IMR-90 (cell line): ENCODE data around the gene SARDH. TPM values are rescaled to one million over a fixed set of nuclear protein-coding genes. Genes with fewer than 3 reads are reported as not detected.

ENCODE experiments used
- ATAC-seq: fragments of 200-7000 bp; cut with Tn5 transposase; 2 replicates; pipeline ENCODE4 v1.9.1; 2020; ENCODE audit warnings: low read depth, mild to moderate bottlenecking, moderate library complexity
- BruUV-seq: library from RNA; stranded (reverse); fragments of 400-500 nt; replicated peaks from 2 replicates; lab custom pipeline; 2021; lab: Mats Ljungman, UMichigan
- CTCF ChIA-PET: fragments of 300-600 bp; formaldehyde crosslinking; extraction: SDS; loops from one replicate; lab custom pipeline; 2021; ENCODE audit warnings: antibody characterized with exemption; lab: Yijun Ruan, JAX
- POLR2A ChIA-PET: fragments of 300-600 bp; sonication (Branson Sonifier 250); formaldehyde crosslinking; loops from one replicate; lab custom pipeline; 2022; ENCODE audit warnings: antibody characterized with exemption; ENCODE audit not compliant: unreplicated experiment; lab: Charles Lee
- DNase-seq: peaks from one replicate; pipeline ENCODE4 v3.0.0; 2013
- H2AFZ ChIP-seq: replicated peaks from 2 replicates; pipeline ENCODE3; 2013; ENCODE audit warnings: low read length, mild to moderate bottlenecking; ENCODE audit not compliant: poor library complexity
- H2AK5ac ChIP-seq: 2 replicates; pipeline ENCODE4 v1.6.1; 2013; ENCODE audit warnings: low read depth, low read length, inconsistent platforms
- H2AK9ac ChIP-seq: replicated peaks from 2 replicates; pipeline ENCODE3; 2013; ENCODE audit warnings: mild to moderate bottlenecking, low read depth, low read length, moderate library complexity; ENCODE audit not compliant: poor library complexity
- H2BK120ac ChIP-seq: 2 replicates; pipeline ENCODE4 v1.6.1; 2013; ENCODE audit warnings: low read depth, low read length, inconsistent platforms
- H2BK15ac ChIP-seq: 3 replicates; pipeline ENCODE4 v1.6.1; 2013; ENCODE audit warnings: low read depth, low read length, inconsistent platforms
- H2BK20ac ChIP-seq: 2 replicates; pipeline ENCODE4 v1.6.1; 2013; ENCODE audit warnings: low read depth, mild to moderate bottlenecking, inconsistent platforms, low read length, moderate library complexity
- H2BK5ac ChIP-seq: 2 replicates; pipeline ENCODE4 v1.6.1; 2013; ENCODE audit warnings: mild to moderate bottlenecking, low read depth, low read length, inconsistent platforms; ENCODE audit not compliant: poor library complexity, severe bottlenecking
- H3K14ac ChIP-seq: replicated peaks from 2 replicates; pipeline ENCODE4 v1.6.1; 2013; ENCODE audit warnings: low read depth, low read length, inconsistent platforms
- H3K18ac ChIP-seq: 2 replicates; pipeline ENCODE4 v1.6.1; 2013; ENCODE audit warnings: low read depth, low read length, control low read depth
- H3K23ac ChIP-seq: 2 replicates; pipeline ENCODE4 v1.6.1; 2013; ENCODE audit warnings: low read depth, low read length, inconsistent platforms
- H3K27ac ChIP-seq: 2 replicates; pipeline ENCODE4 v1.5.1; 2013; ENCODE audit warnings: mild to moderate bottlenecking, control low read depth, low read length; ENCODE audit not compliant: insufficient read depth
- H3K27me3 ChIP-seq: 2 replicates; pipeline ENCODE4 v1.6.1; 2013; ENCODE audit warnings: low read length; ENCODE audit not compliant: control insufficient read depth, insufficient read depth
- H3K36me3 ChIP-seq: 2 replicates; pipeline ENCODE4 v1.6.1; 2013; ENCODE audit warnings: low read length, mixed read lengths; ENCODE audit not compliant: control insufficient read depth, insufficient read depth
- H3K4ac ChIP-seq: 2 replicates; pipeline ENCODE4 v1.6.1; 2013; ENCODE audit warnings: low read depth, low read length, inconsistent platforms
- H3K4me1 ChIP-seq: 2 replicates; pipeline ENCODE4 v1.6.1; 2013; ENCODE audit warnings: low read length, mixed read lengths; ENCODE audit not compliant: control insufficient read depth, insufficient read depth
- H3K4me2 ChIP-seq: 2 replicates; pipeline ENCODE4 v1.6.1; 2013; ENCODE audit warnings: low read depth, mild to moderate bottlenecking, control low read depth, low read length, moderate library complexity
- H3K4me3 ChIP-seq: 2 replicates; pipeline ENCODE4 v1.5.1; 2013; ENCODE audit warnings: low read depth, mild to moderate bottlenecking, control low read depth, low read length, moderate library complexity; ENCODE audit not compliant: insufficient read depth
- H3K56ac ChIP-seq: 2 replicates; pipeline ENCODE4 v1.6.1; 2013; ENCODE audit warnings: low read length, inconsistent platforms; ENCODE audit not compliant: insufficient read depth; ENCODE audit errors: extremely low read depth
- H3K79me1 ChIP-seq, 2 experiments: 2 replicates each; pipeline ENCODE4 v1.6.1; 2013; ENCODE audit warnings: low read length in 2 of 2, inconsistent platforms in 1 of 2, low read depth in 1 of 2
- H3K9ac ChIP-seq: 2 replicates; pipeline ENCODE4 v1.6.1; 2013; ENCODE audit warnings: low read depth, low read length, control low read depth
- H3K9me1 ChIP-seq: 2 replicates; pipeline ENCODE4 v1.6.1; 2013; ENCODE audit warnings: low read length, inconsistent platforms; ENCODE audit not compliant: insufficient read depth
- H3K9me3 ChIP-seq: 2 replicates; pipeline ENCODE4 v1.6.1; 2013; ENCODE audit warnings: low read length; ENCODE audit not compliant: control insufficient read depth, insufficient read depth
- H4K20me1 ChIP-seq: 2 replicates; pipeline ENCODE4 v1.6.1; 2013; ENCODE audit warnings: low read length, inconsistent platforms; ENCODE audit not compliant: insufficient read depth
- H4K5ac ChIP-seq: 2 replicates; pipeline ENCODE4 v1.6.1; 2013; ENCODE audit warnings: mild to moderate bottlenecking, low read depth, low read length, control low read depth
- H4K8ac ChIP-seq, 2 experiments: 2 replicates each; pipeline ENCODE4 v1.6.1; 2013; ENCODE audit warnings: low read depth in 2 of 2, low read length in 2 of 2, control low read depth in 1 of 2, inconsistent platforms in 1 of 2
- H4K91ac ChIP-seq: 2 replicates; pipeline ENCODE4 v1.6.1; 2013; ENCODE audit warnings: low read depth, low read length, inconsistent platforms; ENCODE audit not compliant: insufficient read depth
- CEBPB ChIP-seq: IDR thresholded peaks from 2 replicates; pipeline ENCODE4 v1.6.1; 2012; ENCODE audit warnings: low read depth, low read length, improper control_type of control experiment
- CHD1 ChIP-seq: IDR thresholded peaks from 2 replicates; pipeline ENCODE4 v1.6.1; 2012; ENCODE audit warnings: low read depth, low read length, improper control_type of control experiment
- FOS ChIP-seq: fragments of 150-350 bp; IDR thresholded peaks from 2 replicates; pipeline ENCODE4 v1.6.1; 2016; ENCODE audit warnings: low read depth, low read length
- MAFK ChIP-seq: IDR thresholded peaks from 2 replicates; pipeline ENCODE4 v1.6.1; 2012; ENCODE audit warnings: low read depth, low read length, improper control_type of control experiment
- MAZ ChIP-seq: IDR thresholded peaks from 2 replicates; pipeline ENCODE4 v1.6.1; 2012; ENCODE audit warnings: low read depth, mild to moderate bottlenecking, low read length, improper control_type of control experiment, moderate library complexity, borderline replicate concordance
- POLR2A ChIP-seq: IDR thresholded peaks from 2 replicates; pipeline ENCODE4 v1.6.1; 2012; ENCODE audit warnings: mild to moderate bottlenecking, low read depth, low read length
- RAD21 ChIP-seq: IDR thresholded peaks from 2 replicates; pipeline ENCODE4 v1.6.1; 2012; ENCODE audit warnings: low read length, improper control_type of control experiment
- RCOR1 ChIP-seq: IDR thresholded peaks from 2 replicates; pipeline ENCODE4 v1.6.1; 2012; ENCODE audit warnings: mild to moderate bottlenecking, low read length, improper control_type of control experiment; ENCODE audit not compliant: insufficient replicate concordance
- RFX5 ChIP-seq: IDR thresholded peaks from 2 replicates; pipeline ENCODE4 v1.8.0; 2012; ENCODE audit warnings: low read depth, mild to moderate bottlenecking, low read length, moderate library complexity
- SMC3 ChIP-seq: fragments of 150-350 bp; IDR thresholded peaks from 2 replicates; pipeline ENCODE4 v1.6.1; 2016; ENCODE audit warnings: low read depth, mild to moderate bottlenecking, antibody characterized with exemption, low read length, moderate library complexity
- WGBS, 2 experiments: methylation state at CpG; one replicate each; pipeline versions ENCODE4 v1.1.5 to v1.1.7; 2013; ENCODE audit warnings: missing lambda C conversion rate in 2 of 2; ENCODE audit not compliant: insufficient read length in 1 of 2; ENCODE audit errors: extremely low coverage in 2 of 2; 5-methylcytosine and 5-hydroxymethylcytosine counted together
- dilution Hi-C: fragments of 300-500 bp; cut with HindIII; formaldehyde crosslinking; loops from one replicate; pipeline ENCODE4 v1.14.3; 2018; ENCODE audit warnings: low sequenced_read_pairs; ENCODE audit not compliant: unreplicated experiment
- in situ Hi-C: fragments of 300-500 bp; cut with MboI; formaldehyde crosslinking; loops from 3 replicates; pipeline ENCODE4 v1.14.3; 2019; ENCODE audit warnings: low sequenced_read_pairs, inconsistent platforms, mixed read lengths
- intact Hi-C: fragments of 100-400 bp; cut with micrococcal nuclease; formaldehyde crosslinking; loops from 2 replicates; pipeline ENCODE4 v1.10.0; 2022
- polyA plus RNA-seq, 3 experiments: library from polyadenylated mRNA; depleted of rRNA; stranded (reverse); fragments of >200 nt; gene quantifications; 2 replicates each; pipeline ENCODE4 v1.2.3, GENCODE V29; 2012; ENCODE audit warnings: low replicate concordance in 1 of 3
- total RNA-seq: library from RNA; depleted of rRNA; stranded (reverse); fragments of >200 nt; gene quantifications from 2 replicates; pipeline ENCODE4 v1.2.3, GENCODE V29; 2012
- TF ChIP-seq, protein P1 (sequence below): conservative IDR thresholded peaks from 2 replicates; pipeline ENCODE4 v1.5.1; 2012; ENCODE audit warnings: mild to moderate bottlenecking, low read depth, low read length, improper control_type of control experiment
- TF ChIP-seq, protein P2 (sequence below): fragments of 150-350 bp; IDR thresholded peaks from 2 replicates; pipeline ENCODE4 v1.6.1; 2017; ENCODE audit warnings: mild to moderate bottlenecking, antibody characterized with exemption, low read length, low read depth

SARDH gene
- total and polyA plus RNA-seq, 2 of the 4 experiments (the other 2 are of a cell fraction), result 5.0 to 7.5 TPM

DNA sequence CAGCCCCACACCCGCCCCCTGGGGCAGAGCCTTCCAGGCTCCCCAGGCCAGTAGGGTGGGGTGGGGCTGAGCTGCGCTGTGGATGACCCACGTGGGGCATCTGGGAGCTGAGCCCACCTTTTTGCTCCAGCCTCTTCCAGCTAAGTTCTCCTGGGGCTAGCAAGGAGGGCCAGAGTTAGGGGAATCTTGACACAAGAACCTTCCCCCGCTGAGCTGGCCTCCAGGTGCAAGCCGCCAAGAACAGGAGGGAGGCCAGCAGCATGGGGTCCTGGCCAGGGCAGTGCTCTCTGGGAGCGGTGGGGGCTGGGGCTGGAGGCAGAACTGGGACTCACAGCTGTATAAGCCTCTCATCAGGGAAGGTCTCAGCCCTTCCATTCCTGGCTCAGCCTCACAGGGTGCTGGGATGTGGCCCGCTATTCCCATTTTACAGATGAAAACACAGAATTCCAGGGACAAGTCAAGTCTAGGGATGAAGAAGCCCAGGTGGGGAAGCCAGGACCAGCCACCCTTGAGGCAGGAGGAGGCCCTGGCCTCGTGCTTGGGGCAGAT lies 21.5 kb downstream of the SARDH start (continued):
- TF ChIP-seq CHD1, result no peak
- TF ChIP-seq CEBPB, result no peak
- TF ChIP-seq RCOR1, result no peak
- TF ChIP-seq MAZ, result no peak
- TF ChIP-seq FOS, result no peak

DNA sequence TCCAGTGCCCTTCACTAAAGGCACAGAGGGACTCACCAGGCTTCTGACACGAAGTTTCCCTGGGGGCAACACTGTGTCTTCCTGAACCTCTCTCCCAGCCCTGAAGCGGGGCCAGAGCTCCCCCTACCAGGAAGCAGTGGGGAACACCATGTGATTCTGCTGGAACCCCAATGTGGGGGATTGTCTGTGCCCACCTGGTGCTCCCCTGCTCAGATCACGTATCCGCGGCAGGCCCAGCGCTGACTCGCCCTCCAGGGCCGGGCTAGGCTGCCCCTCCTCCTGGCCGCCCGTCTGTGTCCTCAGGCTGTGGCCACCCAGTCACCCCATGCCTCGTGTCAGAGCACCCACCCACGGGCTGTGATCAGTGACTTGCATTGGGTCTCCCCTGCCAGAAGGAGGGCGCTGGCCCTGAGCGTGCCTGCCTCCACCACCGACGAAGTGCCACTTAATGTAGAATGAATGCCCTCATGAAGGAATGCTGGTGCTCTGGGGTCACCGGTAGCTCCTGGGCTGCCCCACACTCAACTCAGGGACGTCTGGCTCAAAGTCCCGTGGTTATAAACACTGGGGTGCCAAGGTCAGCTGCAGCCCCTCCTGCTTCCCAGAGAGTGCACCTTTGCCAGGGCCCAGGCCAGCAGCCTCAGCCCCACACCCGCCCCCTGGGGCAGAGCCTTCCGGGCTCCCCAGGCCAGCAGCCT lies 22.1 kb downstream of the SARDH start:
- ATAC-seq, result peak; percentile 8
- intact Hi-C loops, result no loop called here
- TF ChIP-seq MAFK (no peak), POLR2A (no peak), RAD21 (peak; percentile 53), RFX5 (no peak), CEBPB (no peak), MAZ (no peak), SMC3 (0 out of 2 replicates have a peak, but pooled peaks have one; percentile 29), CHD1 (no peak), FOS (no peak)
- TF ChIP-seq, protein P1, sequence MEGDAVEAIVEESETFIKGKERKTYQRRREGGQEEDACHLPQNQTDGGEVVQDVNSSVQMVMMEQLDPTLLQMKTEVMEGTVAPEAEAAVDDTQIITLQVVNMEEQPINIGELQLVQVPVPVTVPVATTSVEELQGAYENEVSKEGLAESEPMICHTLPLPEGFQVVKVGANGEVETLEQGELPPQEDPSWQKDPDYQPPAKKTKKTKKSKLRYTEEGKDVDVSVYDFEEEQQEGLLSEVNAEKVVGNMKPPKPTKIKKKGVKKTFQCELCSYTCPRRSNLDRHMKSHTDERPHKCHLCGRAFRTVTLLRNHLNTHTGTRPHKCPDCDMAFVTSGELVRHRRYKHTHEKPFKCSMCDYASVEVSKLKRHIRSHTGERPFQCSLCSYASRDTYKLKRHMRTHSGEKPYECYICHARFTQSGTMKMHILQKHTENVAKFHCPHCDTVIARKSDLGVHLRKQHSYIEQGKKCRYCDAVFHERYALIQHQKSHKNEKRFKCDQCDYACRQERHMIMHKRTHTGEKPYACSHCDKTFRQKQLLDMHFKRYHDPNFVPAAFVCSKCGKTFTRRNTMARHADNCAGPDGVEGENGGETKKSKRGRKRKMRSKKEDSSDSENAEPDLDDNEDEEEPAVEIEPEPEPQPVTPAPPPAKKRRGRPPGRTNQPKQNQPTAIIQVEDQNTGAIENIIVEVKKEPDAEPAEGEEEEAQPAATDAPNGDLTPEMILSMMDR, result peak; percentile 49
- TF ChIP-seq, protein P2, sequence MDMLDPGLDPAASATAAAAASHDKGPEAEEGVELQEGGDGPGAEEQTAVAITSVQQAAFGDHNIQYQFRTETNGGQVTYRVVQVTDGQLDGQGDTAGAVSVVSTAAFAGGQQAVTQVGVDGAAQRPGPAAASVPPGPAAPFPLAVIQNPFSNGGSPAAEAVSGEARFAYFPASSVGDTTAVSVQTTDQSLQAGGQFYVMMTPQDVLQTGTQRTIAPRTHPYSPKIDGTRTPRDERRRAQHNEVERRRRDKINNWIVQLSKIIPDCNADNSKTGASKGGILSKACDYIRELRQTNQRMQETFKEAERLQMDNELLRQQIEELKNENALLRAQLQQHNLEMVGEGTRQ, result no peak

More for the DNA sequence above, 22.1 kb downstream of the SARDH start:
- ChIA-PET POLR2A (interaction anchor here (1.0 kb wide), 1 partner anchor 344 kb away, joined by 3 read pairs; no protein-coding TSS in a partner anchor), CTCF (no interaction called here)
- peak overlapping the region; percentile 94; the same call in 1 of the 2 replicates for H4K5ac ChIP-seq
- H2BK20ac ChIP-seq, result peak overlapping the region; percentile 80
- peak overlapping the region; percentile 32; the same call in 1 of the 3 replicates for H2BK15ac ChIP-seq
- H3K4me2 ChIP-seq, result no peak overlapping the region
- in situ Hi-C loops, result no loop called here
- H3K23ac ChIP-seq, result no peak overlapping the region
- peaks cover 0 to 2% of the 10 kb centered on the region in 2 experiments; a peak in 2 of 4 replicates for H3K79me1 ChIP-seq
- peak overlapping the region; percentile 90; the same call in 1 of the 2 replicates for H3K14ac ChIP-seq
- H3K9me3 ChIP-seq, result no peaks in the 10 kb centered on the region
- dilution Hi-C loops, result no loop called here
- peak overlapping the region; percentile 89 for H3K27ac ChIP-seq
- peak overlapping the region; percentile 89 for H2AK9ac ChIP-seq
- peak overlapping the region; percentile 95 for H2BK120ac ChIP-seq
- H3K36me3 ChIP-seq, result no peaks in the 10 kb centered on the region
- peak overlapping the region; percentile 87 for H2AFZ ChIP-seq
- H3K18ac ChIP-seq, result peak overlapping the region; percentile 45
- no peak overlapping the region for H3K4me3 ChIP-seq
- H3K56ac ChIP-seq, result 0 out of 2 replicates have a peak overlapping the region, but pooled peaks have one; percentile 32
- peak overlapping the region; percentile 69 to 92; a peak in 3 of 4 replicates for H4K8ac ChIP-seq
- H2AK5ac ChIP-seq, result peak overlapping the region; percentile 92
- peak overlapping the region; percentile 92 for H2BK5ac ChIP-seq
- H3K9ac ChIP-seq, result no peak overlapping the region; the same call in 1 of the 2 replicates
- peaks cover 5% of the 10 kb centered on the region for H3K9me1 ChIP-seq
- no peaks in the 10 kb centered on the region for H4K20me1 ChIP-seq
- peak overlapping the region; percentile 94 for H4K91ac ChIP-seq
- no TSS peak for BruUV-seq
- peaks cover 27% of the 10 kb centered on the region for H3K4me1 ChIP-seq
- no peaks in the 10 kb centered on the region for H3K27me3 ChIP-seq
- DNase-seq, result peak; percentile 22
- 60% methylated on average over 6 of the region's 21 CpGs; no CpG with 5 or more reads in 1 of the 2 experiments for WGBS, 2 experiments
- H3K4ac ChIP-seq, result peak overlapping the region; percentile 93
